ENCODE measurements around the gene CAPG. TPM values are rescaled to one million over a fixed set of nuclear protein-coding genes. Genes with fewer than 3 reads are reported as not detected.

CAPG gene
- total RNA-seq, 2 experiments from 2014 or later, result 10.2 to 10.7 TPM

DNA sequence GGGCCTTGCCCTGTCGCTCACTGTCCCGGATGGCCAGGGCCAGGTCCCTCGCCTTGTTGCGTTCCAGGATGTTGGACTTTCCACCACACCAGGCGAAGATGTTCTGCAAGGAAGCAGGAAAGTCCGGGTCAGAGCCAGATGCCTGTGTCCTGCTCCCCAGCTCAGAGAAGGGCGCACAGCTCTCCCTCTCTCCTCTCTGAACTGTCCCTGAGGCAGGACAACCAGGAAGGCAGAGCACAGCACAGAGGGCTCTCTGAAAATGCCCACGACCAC lies 11.0 kb downstream of the CAPG start:
- intact Hi-C loops (cut with micrococcal nuclease), result no loop called here
- H3K27me3 Mint-ChIP-seq (ENCODE audit: low read depth), result no peaks in the 10 kb centered on the region
- peaks cover under 1% of the 10 kb centered on the region for H3K36me3 Mint-ChIP-seq (ENCODE audit: low read depth)
- no peaks in the 10 kb centered on the region for H3K4me1 Mint-ChIP-seq (ENCODE audit: low read depth)
- CTCF ChIA-PET, result no interaction called here
- peaks cover 9% of the 10 kb centered on the region for H3K9me3 Mint-ChIP-seq
- H3K4me3 Mint-ChIP-seq, result no peak overlapping the region
- no peak overlapping the region for H3K27ac Mint-ChIP-seq
- no peak for DNase-seq

- Mint-ChIP-seq H3K27ac (no peak overlapping the region), H3K27me3 (ENCODE audit: low read depth) (no peaks in the 10 kb centered on the region), H3K4me1 (ENCODE audit: low read depth) (no peaks in the 10 kb centered on the region), H3K36me3 (ENCODE audit: low read depth) (no peaks in the 10 kb centered on the region), H3K9me3 (peaks cover 7% of the 10 kb centered on the region), H3K4me3 (no peak overlapping the region)
- intact Hi-C loops (cut with micrococcal nuclease), result no loop called here
- CTCF ChIA-PET, result interaction anchor here (0.7 kb wide), 1 partner anchor 154 kb away, joined by 3 read pairs; no protein-coding TSS in a partner anchor
- no peak for DNase-seq
Measured at GRCh38 chr2:85398426-85399182, 11.6 kb downstream of the CAPG start.

- Mint-ChIP-seq H3K4me1 (ENCODE audit: low read depth) (no peaks in the 10 kb centered on the region), H3K36me3 (ENCODE audit: low read depth) (no peaks in the 10 kb centered on the region), H3K4me3 (no peak overlapping the region), H3K27me3 (ENCODE audit: low read depth) (no peaks in the 10 kb centered on the region), H3K9me3 (peaks cover under 1% of the 10 kb centered on the region), H3K27ac (no peak overlapping the region)
- no peak for DNase-seq
- CTCF ChIA-PET, result interaction anchor here (0.7 kb wide), 1 partner anchor 154 kb away, joined by 3 read pairs; no protein-coding TSS in a partner anchor
- intact Hi-C loops (cut with micrococcal nuclease), result no loop called here
Measured at GRCh38 chr2:85397925-85398331, 12.2 kb downstream of the CAPG start.

DNA sequence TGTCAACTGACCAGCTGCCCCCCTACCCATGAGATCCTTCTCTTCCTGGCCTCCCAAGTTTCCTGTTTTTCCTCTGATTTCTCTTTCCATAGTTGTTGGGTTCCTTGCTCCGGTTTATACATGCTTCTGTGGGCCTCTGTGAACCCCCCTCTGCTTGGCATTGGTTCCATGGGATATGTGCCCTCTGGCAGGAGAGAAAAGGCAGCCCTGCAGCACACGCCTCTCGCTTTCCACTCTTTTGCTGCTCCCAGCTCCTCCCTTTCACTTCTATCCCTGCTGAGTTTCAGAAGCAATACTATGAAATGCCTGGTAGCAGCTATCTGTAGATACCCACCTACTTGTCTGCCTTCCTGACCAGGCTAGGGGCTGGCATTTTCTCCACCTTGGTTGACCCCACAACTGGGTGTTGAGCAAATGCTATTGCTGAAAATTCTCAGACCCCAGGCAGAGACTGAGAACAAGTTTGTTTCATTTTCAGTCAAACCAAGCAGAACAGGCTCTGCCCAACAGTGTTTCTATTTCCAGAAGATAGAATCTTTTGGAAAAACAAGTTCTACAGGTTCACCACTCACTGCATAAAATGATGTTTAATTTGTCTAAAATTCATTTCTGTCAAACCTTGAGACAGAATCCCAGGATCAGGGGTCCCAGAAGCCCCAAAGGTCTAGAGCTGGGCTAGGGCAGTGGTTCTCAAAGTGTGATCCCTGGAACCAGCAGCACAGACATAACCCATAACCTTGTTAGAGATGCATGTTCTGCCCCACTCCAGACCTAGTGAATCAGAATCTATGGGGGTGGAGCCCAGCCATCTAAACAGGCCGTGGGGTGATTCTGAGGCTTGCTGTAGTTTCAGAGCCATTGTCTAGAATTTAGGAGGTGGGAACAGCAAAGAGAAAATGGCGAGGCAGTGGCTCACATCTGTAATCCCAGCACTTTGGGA lies 13.4 kb downstream of the CAPG start:
- DNase-seq, result no peak
- no peaks in the 10 kb centered on the region for H3K9me3 Mint-ChIP-seq
- H3K4me3 Mint-ChIP-seq, result no peak overlapping the region
- H3K36me3 Mint-ChIP-seq (ENCODE audit: low read depth), result no peaks in the 10 kb centered on the region
- CTCF ChIA-PET, result no interaction called here
- H3K4me1 Mint-ChIP-seq (ENCODE audit: low read depth), result peaks cover 5% of the 10 kb centered on the region
- intact Hi-C loops (cut with micrococcal nuclease), result no loop called here
- no peak overlapping the region for H3K27ac Mint-ChIP-seq
- H3K27me3 Mint-ChIP-seq (ENCODE audit: low read depth), result no peaks in the 10 kb centered on the region

GRCh38 chr2:85395912-85396475 lies 14.2 kb downstream of the CAPG start:
- intact Hi-C loops (cut with micrococcal nuclease), result no loop called here
- no peak overlapping the region for H3K4me3 Mint-ChIP-seq
- CTCF ChIA-PET, result interaction anchor here (7.0 kb wide), 1 partner anchor 154 kb away, joined by 78 read pairs; no protein-coding TSS in a partner anchor
- H3K4me1 Mint-ChIP-seq (ENCODE audit: low read depth), result peaks cover 5% of the 10 kb centered on the region
- no peaks in the 10 kb centered on the region for H3K9me3 Mint-ChIP-seq
- H3K36me3 Mint-ChIP-seq (ENCODE audit: low read depth), result no peaks in the 10 kb centered on the region
- no peaks in the 10 kb centered on the region for H3K27me3 Mint-ChIP-seq (ENCODE audit: low read depth)
- no peak overlapping the region for H3K27ac Mint-ChIP-seq
- DNase-seq, result no peak

DNA sequence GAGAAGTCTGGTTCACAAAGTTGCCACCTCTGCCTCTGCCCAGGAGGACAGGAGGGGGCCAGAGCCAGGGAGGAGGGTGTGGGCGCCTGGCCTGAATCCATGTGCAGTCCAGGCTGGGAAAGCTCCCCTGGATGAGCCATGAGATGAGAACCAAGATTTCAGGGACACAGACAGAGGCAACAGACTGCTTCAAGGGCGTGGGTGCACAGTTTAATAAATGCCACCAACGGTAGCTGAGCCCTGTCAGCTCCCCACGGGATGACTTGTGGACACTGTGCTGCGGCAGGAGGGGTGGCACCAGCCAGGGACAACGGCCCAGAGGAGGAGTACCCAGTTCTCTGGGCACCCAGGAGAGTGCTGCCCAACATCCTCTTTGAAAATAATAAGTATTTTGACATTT lies 15.2 kb downstream of the CAPG start:
- DNase-seq, result no peak
- Mint-ChIP-seq H3K4me1 (ENCODE audit: low read depth) (peaks cover 5% of the 10 kb centered on the region), H3K27me3 (ENCODE audit: low read depth) (no peaks in the 10 kb centered on the region), H3K36me3 (ENCODE audit: low read depth) (peaks cover 2% of the 10 kb centered on the region), H3K4me3 (no peak overlapping the region), H3K9me3 (no peaks in the 10 kb centered on the region), H3K27ac (no peak overlapping the region)
- CTCF ChIA-PET, result interaction anchor here (7.0 kb wide), 1 partner anchor 155 kb away, joined by 78 read pairs; no protein-coding TSS in a partner anchor
- intact Hi-C loops (cut with micrococcal nuclease), result loop anchor here (5.0 kb wide), 1 partner anchor 312 kb away; no protein-coding TSS in a partner anchor

DNA sequence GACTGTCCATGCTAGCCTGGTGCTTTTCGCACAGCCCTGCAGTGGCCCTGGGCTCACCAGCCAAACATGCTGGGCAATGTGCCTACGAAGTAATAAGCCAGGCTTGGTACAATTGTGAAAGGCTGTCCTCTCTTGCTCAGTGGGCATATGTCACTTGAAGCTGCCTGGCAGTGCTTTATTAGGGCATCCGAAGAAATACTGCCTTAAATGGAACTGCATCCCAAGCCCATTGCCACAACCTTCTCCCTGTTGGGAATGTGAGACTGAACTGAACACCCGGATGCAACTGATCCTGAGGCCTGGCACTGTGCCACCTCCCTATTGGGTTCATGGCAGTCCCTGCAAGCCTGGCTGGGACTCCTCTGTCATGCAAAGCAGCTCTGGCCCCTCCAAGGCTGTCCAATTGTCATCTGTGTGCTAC lies 15.9 kb downstream of the CAPG start:
- H3K4me3 Mint-ChIP-seq, result no peak overlapping the region
- H3K36me3 Mint-ChIP-seq (ENCODE audit: low read depth), result peaks cover 2% of the 10 kb centered on the region
- intact Hi-C loops (cut with micrococcal nuclease), result loop anchor here (5.0 kb wide), 1 partner anchor 313 kb away; no protein-coding TSS in a partner anchor
- H3K9me3 Mint-ChIP-seq, result no peaks in the 10 kb centered on the region
- H3K27ac Mint-ChIP-seq, result no peak overlapping the region
- peaks cover 5% of the 10 kb centered on the region for H3K4me1 Mint-ChIP-seq (ENCODE audit: low read depth)
- CTCF ChIA-PET, result interaction anchor here (7.0 kb wide), 1 partner anchor 156 kb away, joined by 78 read pairs; no protein-coding TSS in a partner anchor
- DNase-seq, result no peak
- H3K27me3 Mint-ChIP-seq (ENCODE audit: low read depth), result no peaks in the 10 kb centered on the region

- H3K4me1 Mint-ChIP-seq (ENCODE audit: low read depth), result peaks cover 5% of the 10 kb centered on the region
Measured at GRCh38 chr2:85393836-85394235, 16.3 kb downstream of the CAPG start.

GRCh38 chr2:85390941-85391669 lies 19.1 kb downstream of the CAPG start:
- H3K36me3 Mint-ChIP-seq (ENCODE audit: low read depth), result peaks cover 2% of the 10 kb centered on the region
- CTCF ChIA-PET, result interaction anchor here (0.7 to 7.0 kb wide), 8 partner anchors 16 to 169 kb away, joined by 3 to 78 read pairs (median 4); no protein-coding TSS in a partner anchor
- no peaks in the 10 kb centered on the region for H3K27me3 Mint-ChIP-seq (ENCODE audit: low read depth)
- H3K4me3 Mint-ChIP-seq, result no peak overlapping the region
- H3K4me1 Mint-ChIP-seq (ENCODE audit: low read depth), result peaks cover 5% of the 10 kb centered on the region
- H3K9me3 Mint-ChIP-seq, result no peaks in the 10 kb centered on the region
- intact Hi-C loops (cut with micrococcal nuclease), result loop anchor here (1.0 to 5.0 kb wide), 3 partner anchors 29 to 316 kb away; no protein-coding TSS in a partner anchor
- DNase-seq, result peak; percentile 79
- no peak overlapping the region for H3K27ac Mint-ChIP-seq

More at GRCh38 chr2:85393836-85394235, 16.3 kb downstream of the CAPG start:
- Mint-ChIP-seq H3K27me3 (ENCODE audit: low read depth) (no peaks in the 10 kb centered on the region), H3K4me3 (no peak overlapping the region), H3K9me3 (no peaks in the 10 kb centered on the region), H3K27ac (no peak overlapping the region), H3K36me3 (ENCODE audit: low read depth) (peaks cover 2% of the 10 kb centered on the region)
- DNase-seq, result no peak
- CTCF ChIA-PET, result interaction anchor here (1.0 to 7.0 kb wide), 2 partner anchors 93 to 156 kb away, joined by 4 to 78 read pairs; no protein-coding TSS in a partner anchor
- intact Hi-C loops (cut with micrococcal nuclease), result loop anchor here (5.0 kb wide), 1 partner anchor 313 kb away; no protein-coding TSS in a partner anchor

DNA sequence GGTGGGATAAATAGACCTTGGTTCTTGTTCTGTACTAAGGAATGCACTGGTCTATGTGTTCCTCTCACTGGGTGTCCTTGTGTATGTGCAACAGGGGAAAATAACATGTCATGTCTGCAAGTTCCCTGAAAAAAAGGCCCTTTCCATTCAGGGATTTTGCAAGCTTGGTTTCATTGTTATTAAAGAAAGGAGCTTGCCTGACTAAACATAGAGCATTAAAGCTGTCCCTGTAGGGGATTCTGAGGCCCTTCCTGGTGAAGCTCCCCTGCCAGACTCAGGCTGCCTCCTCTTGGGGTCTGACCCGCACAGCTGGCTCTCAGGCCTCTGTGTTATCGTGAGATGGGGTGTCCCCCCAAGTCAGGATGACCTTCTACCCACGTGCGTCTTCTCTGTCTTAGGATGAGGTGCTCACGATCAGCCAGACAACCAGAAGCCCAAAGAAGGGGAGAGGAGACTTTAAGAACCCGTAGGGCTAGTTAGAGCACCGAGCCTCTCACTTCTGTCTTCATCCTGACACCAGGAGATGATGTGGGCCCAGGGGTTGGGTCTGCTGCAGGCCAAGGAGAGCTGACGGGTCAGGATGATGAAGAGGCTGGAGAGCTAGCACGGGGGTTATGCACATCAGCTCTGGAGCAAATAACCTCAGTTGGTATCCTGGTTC lies 21.2 kb downstream of the CAPG start:
- Mint-ChIP-seq H3K4me1 (ENCODE audit: low read depth) (peaks cover 5% of the 10 kb centered on the region), H3K36me3 (ENCODE audit: low read depth) (peaks cover 4% of the 10 kb centered on the region), H3K27ac (no peak overlapping the region), H3K9me3 (no peaks in the 10 kb centered on the region), H3K27me3 (ENCODE audit: low read depth) (no peaks in the 10 kb centered on the region), H3K4me3 (no peak overlapping the region)
- DNase-seq, result no peak
- intact Hi-C loops (cut with micrococcal nuclease), result no loop called here
- CTCF ChIA-PET, result interaction anchor here (0.5 to 7.0 kb wide), 5 partner anchors 32 to 241 kb away, joined by 3 to 78 read pairs (median 4); no protein-coding TSS in a partner anchor

- H3K36me3 Mint-ChIP-seq (ENCODE audit: low read depth), result peaks cover 4% of the 10 kb centered on the region
- intact Hi-C loops (cut with micrococcal nuclease), result no loop called here
- no peaks in the 10 kb centered on the region for H3K9me3 Mint-ChIP-seq
- H3K27me3 Mint-ChIP-seq (ENCODE audit: low read depth), result no peaks in the 10 kb centered on the region
- H3K27ac Mint-ChIP-seq, result no peak overlapping the region
- H3K4me1 Mint-ChIP-seq (ENCODE audit: low read depth), result peaks cover 5% of the 10 kb centered on the region
- CTCF ChIA-PET, result interaction anchor here (0.7 kb wide), 1 partner anchor 88 kb away, joined by 3 read pairs; no protein-coding TSS in a partner anchor
- H3K4me3 Mint-ChIP-seq, result no peak overlapping the region
- no peak for DNase-seq
Measured at GRCh38 chr2:85387754-85388153, 22.4 kb downstream of the CAPG start.
